Fibroblast of lung (primary cell): Measurements from ENCODE around the gene ANAPC2.

ENCODE experiments used
- EZH2 ChIP-seq: IDR thresholded peaks from 2 replicates; pipeline ENCODE4 v1.5.1; 2012; ENCODE audit warnings: low read length, control low read depth, mild to moderate bottlenecking; ENCODE audit errors: missing control alignments
- TF ChIP-seq, protein P1 (sequence below), 2 donors: IDR thresholded peaks in 1 of 2; conservative IDR thresholded peaks in 1 of 2; 1 replicate in 1 of 2; 2 replicates in 1 of 2; pipeline ENCODE4 v1.5.1; 2011 to 2012; ENCODE audit warnings: low read length in 2 of 2, control low read depth in 1 of 2, inconsistent platforms in 1 of 2, low read depth in 1 of 2, mild to moderate bottlenecking in 1 of 2

DNA sequence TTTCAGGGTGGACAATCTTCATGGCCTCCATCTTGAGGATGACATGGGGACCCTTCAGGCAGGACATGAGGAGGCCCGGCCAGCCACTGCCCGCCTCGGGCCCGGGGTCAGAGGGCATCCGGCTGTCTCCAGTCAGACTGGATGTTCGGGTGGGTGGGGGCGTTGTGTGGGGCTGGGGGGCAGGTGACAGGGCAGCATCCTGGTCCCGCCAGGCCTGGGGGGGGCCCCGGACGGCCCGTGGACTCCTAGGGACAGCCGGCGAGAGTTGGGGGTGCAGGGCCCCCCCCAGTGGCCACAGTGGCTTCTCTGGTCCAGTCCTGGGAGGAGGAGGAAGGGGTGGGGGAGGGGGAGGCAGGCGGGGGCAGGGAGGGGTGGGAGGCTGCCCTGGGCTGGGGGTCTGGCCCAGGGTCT is 32.7 kb upstream of the ANAPC2 start:
- TF ChIP-seq, protein P1, sequence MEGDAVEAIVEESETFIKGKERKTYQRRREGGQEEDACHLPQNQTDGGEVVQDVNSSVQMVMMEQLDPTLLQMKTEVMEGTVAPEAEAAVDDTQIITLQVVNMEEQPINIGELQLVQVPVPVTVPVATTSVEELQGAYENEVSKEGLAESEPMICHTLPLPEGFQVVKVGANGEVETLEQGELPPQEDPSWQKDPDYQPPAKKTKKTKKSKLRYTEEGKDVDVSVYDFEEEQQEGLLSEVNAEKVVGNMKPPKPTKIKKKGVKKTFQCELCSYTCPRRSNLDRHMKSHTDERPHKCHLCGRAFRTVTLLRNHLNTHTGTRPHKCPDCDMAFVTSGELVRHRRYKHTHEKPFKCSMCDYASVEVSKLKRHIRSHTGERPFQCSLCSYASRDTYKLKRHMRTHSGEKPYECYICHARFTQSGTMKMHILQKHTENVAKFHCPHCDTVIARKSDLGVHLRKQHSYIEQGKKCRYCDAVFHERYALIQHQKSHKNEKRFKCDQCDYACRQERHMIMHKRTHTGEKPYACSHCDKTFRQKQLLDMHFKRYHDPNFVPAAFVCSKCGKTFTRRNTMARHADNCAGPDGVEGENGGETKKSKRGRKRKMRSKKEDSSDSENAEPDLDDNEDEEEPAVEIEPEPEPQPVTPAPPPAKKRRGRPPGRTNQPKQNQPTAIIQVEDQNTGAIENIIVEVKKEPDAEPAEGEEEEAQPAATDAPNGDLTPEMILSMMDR (conservative IDR thresholded peaks at IDR 0.05 in 1 of 2, IDR thresholded peaks at IDR 0.05 in 1 of 2; ENCODE audit: low read depth in 1 of 2, low read length in 2 of 2), result no peak
- no peak for TF ChIP-seq EZH2
